KOPT-K1 (cell line): ENCODE measurements around the gene CDCA7.
A peak's percentile ranks its signal among the peaks of the same experiment; 100 is the strongest.
"Not testable (repeated sequence)": the region's sequence is repeated elsewhere in the genome, so short reads cannot be mapped to it uniquely, and the experiment has no call there.

ENCODE experiments used
- H3K27ac ChIP-seq: fragments of 200-600 bp; sonication (generic); 2 replicates; pipeline ENCODE4 v1.5.1; 2016; ENCODE audit warnings: antibody characterized with exemption, mild to moderate bottlenecking, low read depth, low read length; ENCODE audit not compliant: poor library complexity, severe bottlenecking
- H3K36me3 ChIP-seq: fragments of 200-600 bp; sonication (generic); 2 replicates; pipeline ENCODE4 v1.5.1; 2017; ENCODE audit warnings: antibody characterized with exemption, mild to moderate bottlenecking, low read length, moderate library complexity; ENCODE audit not compliant: insufficient read depth
- H3K9me3 ChIP-seq: fragments of 200-600 bp; sonication (generic); 2 replicates; pipeline ENCODE4 v1.5.1; 2017; ENCODE audit warnings: antibody characterized with exemption, low read length, mild to moderate bottlenecking; ENCODE audit not compliant: insufficient read depth, poor library complexity, severe bottlenecking

Gene CDCA7

DNA sequence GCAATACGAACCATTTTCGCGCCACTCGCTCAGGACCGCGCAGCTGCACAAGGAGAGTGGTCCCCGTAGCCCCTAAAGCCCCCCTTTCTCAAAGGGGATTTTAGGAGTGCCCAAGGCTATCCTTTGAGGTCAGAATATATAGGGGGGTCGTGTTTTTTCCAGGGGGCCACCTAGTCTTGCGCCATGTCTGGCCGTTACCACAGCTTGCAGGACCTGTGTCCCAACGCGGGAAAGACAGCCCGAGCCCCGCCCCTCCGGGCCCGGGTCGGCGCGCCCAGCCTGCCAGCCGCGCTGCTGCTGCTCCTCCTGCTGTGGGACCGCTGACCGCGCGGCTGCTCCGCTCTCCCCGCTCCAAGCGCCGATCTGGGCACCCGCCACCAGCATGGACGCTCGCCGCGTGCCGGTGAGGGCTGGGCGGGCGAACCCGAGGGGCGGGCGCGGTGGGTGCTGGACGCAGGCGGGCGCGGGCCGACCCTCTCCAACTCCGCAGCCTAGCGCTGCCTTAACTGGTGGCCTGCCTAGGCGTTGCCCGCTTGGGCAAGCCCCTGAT is at the start of gene CDCA7:
Gene CDCA7, plus strand, starts transcription at position 291 of the 550 bp plus-strand sequence. Its CDS starts 92 bp downstream, at position 383.
- Histone ChIP-seq H3K36me3 (peaks cover 41% of the 10 kb centered on the region), H3K27ac (peak within 1 kb of the TSS; percentile 96), H3K9me3 (no peaks in the 10 kb centered on the region)

DNA sequence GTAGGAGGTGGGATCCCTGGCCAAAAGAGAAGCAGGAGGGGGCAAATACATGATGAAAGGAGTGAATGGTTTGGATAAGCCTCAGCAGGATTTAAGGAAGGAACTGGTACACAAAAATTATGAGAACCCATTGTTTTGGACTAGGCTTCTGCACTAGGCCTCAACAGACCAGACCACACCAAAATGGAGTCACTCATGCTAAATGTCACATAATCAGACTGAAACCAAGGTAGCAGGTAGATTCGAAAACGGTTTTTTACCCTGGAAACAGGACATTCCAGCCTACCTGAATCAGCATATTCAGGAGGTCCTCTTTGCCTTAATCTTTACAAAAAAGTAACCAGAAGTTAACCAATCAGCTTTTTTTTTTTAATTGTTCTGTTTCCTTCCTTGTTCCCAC is 49.4 kb upstream of the CDCA7 start:
- Histone ChIP-seq H3K36me3 (no peaks in the 10 kb centered on the region), H3K27ac (no peak overlapping the region), H3K9me3 (peaks cover 2% of the 10 kb centered on the region)

DNA sequence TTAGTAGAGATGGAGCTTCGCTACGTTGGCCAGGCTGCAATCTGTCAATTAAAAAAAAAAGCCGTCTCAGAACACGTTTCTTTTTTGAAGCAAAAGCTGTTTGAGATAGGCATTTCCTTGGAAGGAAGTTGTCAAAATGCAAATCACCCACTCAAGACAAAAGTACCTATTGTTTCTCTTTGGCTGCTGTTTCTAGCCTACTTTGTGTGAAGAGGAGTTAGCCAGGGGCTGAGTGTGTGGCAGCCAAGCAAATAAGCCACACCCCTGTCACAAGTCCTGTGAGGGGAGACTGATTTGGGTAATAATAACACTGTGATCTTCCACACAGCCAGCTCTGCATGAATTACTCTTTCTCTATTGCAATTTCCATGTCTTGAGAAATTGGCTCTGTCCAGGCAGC is 47.4 kb upstream of the CDCA7 start:
- H3K27ac ChIP-seq = no peak overlapping the region
- no peaks in the 10 kb centered on the region for H3K36me3 ChIP-seq
- H3K9me3 ChIP-seq = no peaks in the 10 kb centered on the region

DNA sequence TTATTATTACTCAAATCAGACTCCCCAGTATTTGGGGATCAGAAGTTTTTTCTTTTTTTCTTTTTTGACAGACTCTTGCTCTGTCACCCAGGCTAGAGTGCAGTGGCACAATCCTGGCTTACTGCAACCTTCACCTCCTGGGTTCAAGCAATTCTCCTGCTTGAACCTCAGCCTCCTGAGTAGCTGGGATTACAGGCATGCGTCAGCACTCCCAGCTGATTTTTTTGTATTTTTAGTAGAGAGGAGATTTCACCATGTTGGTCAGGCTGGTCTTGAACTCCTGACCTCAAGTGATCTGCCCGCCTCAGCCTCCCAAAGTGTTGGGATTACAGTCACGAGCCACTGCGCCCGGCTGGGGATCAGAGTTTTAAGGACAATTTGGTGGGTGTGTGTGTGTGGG is 45.3 kb upstream of the CDCA7 start:
- not testable (repeated sequence) for H3K9me3 ChIP-seq, H3K36me3 ChIP-seq, H3K27ac ChIP-seq

DNA sequence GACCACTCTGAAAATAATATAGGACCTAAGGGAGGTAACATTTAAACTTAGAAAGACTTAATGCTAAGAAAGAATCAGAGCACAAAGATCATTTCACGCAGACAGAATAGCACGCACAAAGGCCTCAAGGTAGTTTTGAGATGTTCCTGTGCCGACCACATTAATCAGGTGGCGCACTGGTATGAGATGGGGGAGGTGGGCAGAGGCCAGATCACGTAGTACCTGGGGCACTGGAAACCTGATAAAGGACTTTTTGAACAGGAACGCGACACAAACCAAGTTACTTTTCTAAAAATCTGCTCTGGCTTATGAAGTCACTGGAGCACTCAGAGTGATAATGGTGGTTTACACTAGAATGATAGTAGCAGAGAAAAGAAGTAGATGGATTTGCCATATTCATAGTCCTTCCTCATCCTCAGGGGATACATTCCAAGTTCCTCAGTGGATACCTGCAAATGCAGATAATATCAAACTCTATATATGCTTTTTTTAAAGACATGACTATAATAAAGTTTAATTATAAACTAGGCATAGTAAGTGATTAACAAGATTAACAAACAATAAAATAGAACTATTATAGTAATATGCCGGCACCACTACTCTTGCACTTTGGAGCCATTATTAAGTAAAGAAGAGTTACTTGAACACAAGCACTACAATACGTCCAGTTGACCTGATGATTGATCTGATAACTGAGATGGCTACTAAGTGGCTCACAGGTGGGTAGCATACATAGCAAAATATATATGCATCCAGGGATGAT is 42.6 kb upstream of the CDCA7 start:
- no peaks in the 10 kb centered on the region for H3K9me3 ChIP-seq
- H3K27ac ChIP-seq = no peak overlapping the region
- no peaks in the 10 kb centered on the region for H3K36me3 ChIP-seq

DNA sequence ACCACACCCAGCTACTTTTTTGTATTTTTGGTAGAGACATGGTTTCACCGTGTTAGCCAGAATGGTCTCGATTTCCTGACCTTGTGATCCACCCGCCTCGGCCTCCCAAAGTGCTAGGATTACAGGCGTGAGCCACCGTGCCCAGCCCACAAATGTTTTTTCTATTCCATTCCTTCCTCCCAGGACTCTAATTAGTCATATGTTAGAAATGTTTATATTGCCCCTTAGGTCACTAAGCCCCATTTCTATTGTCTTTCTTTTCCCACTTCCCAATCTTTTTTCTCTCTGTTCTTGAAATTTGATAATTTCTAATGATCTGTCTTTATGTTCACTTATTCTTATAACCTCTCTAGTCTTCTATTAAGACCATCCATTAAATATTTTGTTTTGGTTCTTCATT is 31.3 kb upstream of the CDCA7 start:
- H3K36me3 ChIP-seq = no peaks in the 10 kb centered on the region
- H3K27ac ChIP-seq = no peak overlapping the region
- peaks cover 29% of the 10 kb centered on the region for H3K9me3 ChIP-seq

DNA sequence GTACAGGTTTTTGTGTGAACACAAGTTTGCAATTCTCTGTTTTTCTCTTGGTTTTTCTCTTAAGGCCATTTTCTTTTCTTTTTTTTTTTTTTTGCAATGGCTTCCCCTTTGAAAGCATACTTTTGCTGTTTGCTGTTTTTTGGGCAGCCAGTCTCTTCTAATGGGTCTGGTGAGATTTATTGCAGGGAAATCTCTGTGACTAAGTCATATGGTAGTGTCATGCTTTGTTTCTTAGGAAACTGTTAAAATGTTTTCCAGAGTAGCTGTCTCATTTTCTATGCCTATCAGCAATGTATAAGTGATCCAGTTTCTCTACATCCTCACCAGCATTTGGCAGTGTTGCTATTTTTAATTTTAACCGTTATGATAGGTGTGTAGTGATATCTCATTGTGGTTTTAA is 27.9 kb upstream of the CDCA7 start:
- H3K9me3 ChIP-seq = peaks cover 44% of the 10 kb centered on the region
- H3K36me3 ChIP-seq = no peaks in the 10 kb centered on the region
- no peak overlapping the region for H3K27ac ChIP-seq

DNA sequence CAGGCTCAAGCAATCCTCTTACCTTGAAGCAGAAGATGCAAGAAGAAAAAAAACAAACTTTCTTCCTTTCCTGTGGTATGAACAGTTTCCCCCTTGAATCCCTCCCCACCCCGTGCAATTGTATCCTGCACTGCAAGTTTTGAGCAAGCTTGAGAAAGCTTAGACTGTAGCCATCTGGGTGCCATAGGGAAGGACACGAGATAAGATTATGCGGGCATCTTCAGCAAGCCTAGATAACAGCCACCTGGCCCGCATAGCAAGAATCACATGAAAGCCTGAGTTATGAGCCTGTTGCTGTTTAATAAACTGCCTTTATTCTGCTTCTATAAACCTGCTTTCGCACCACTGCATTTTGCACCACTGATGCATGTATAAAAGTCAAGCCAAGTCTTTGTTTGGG is 27.3 kb upstream of the CDCA7 start:
- H3K27ac ChIP-seq = no peak overlapping the region
- H3K9me3 ChIP-seq = peaks cover 49% of the 10 kb centered on the region
- no peaks in the 10 kb centered on the region for H3K36me3 ChIP-seq

DNA sequence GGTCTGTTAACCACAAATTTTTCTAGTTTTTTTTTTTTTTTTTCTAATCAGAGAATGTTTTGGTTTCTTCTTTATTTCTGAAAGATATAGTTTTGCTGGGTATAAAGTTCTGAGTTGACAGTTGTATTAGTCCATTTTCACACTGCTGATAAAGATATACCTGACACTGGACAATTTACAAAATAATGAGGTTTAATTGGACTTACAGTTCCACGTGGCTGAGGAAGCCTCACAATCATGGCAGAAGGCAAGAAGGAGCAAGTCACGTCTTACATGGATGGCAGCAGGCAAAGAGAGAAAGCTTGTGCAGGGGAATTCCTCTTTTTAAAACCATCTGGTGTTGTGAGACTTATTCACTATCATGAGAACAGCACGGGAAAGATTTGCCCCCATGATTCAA is 21.7 kb upstream of the CDCA7 start:
- H3K36me3 ChIP-seq, H3K27ac ChIP-seq: not testable (repeated sequence)
- peaks cover 43% of the 10 kb centered on the region for H3K9me3 ChIP-seq

DNA sequence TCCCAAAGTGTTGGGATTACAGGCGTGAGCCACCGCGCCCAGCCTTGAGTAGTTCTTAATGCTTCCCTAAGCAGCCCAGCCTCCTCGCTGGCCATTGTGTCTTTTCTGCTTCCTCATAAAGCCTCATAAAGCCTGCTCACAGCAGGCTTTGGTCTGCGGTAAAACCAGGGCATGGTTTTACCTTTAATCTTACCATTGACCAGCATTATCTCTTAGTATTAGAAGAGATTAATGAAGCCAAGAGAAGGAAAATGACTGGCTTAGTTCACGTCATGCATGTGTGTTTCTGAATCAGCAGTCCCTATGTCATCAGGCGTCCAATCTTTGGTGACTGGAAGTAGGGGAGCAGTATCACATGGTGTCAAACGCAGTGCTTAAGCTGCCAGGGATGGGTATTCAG is 14.9 kb upstream of the CDCA7 start:
- Histone ChIP-seq H3K9me3 (no peaks in the 10 kb centered on the region), H3K36me3 (no peaks in the 10 kb centered on the region), H3K27ac (no peak overlapping the region)

DNA sequence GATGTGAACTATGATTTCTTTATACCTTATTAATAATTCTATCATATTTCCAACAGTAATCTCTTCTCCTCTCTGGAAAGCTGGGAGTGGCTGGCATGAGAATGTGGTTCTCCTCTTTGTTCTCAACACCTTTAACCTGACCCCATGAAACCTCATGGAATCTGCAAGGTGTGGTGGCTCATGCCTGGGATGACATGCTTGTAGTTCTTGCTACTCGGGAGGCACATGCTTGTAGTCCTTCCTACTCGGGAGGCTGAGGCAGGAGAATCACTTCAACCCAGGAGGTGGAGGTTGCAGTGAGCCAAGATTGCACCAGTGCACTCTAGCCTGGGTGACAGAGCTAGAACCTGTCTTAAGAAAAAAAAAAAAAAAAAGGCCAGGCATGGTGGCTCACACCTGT is 10.8 kb upstream of the CDCA7 start:
- Histone ChIP-seq H3K9me3 (peaks cover 17% of the 10 kb centered on the region), H3K27ac (no peak overlapping the region), H3K36me3 (no peaks in the 10 kb centered on the region)

DNA sequence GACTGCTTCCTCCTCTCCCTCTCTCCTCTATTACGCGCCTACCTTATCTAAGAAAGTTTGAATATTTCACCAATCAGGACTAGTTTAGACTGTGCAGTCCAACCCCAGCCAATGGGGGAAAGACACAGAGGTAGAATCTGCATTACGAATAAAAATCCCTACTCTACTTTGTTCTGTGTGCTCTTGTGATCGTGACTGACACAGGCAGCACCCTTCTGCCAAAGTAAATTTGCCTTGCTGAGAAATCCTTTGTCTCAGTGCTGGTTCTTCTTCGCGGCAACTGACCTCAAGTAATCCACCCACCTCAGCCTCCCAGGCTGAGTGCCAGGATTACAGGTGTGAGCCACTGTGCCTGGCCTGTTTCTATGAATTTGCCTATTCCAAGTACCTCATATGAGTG is 8.6 kb upstream of the CDCA7 start:
- Histone ChIP-seq H3K36me3 (no peaks in the 10 kb centered on the region), H3K27ac (no peak overlapping the region), H3K9me3 (peaks cover 17% of the 10 kb centered on the region)

DNA sequence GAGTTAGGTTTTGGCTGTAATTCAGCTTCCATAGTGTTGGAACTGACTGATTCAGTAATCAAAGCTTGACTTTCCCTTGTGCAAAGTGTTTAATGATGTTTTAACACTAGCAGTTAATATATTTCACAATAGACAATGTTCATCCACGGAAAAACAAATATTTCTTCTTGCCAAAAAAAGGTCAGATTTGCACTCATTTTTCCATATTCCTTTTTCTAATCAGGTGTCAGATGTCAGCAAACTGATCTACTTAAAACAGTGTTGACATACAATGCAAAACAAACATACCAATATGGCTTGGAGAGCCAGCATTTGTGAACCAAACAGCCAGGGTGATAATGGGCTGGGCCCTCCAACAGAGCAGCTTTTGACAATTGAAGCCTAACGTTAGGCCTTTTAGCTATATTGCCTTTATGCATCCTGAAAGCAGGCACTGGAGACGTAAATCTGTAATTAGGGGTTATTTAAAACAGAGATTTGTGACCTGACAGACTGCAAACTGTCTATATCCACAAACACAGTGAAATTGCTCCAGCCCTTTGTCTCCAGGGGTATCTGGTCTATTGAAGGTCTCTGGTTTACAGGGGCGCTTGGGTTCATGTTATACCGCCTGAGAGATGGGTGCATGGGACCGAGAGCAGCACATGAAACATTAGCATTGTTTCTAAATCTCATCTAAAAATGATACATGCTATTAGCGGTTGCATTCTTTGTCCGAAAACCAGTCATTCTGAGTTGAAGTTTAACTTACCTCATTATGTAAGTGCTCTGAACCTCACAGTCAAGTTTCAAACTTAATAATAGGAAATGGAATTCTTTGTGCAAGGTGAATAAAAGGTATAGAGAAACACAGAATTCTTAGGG is 7.1 kb upstream of the CDCA7 start:
- no peak overlapping the region for H3K27ac ChIP-seq
- H3K36me3 ChIP-seq = no peaks in the 10 kb centered on the region
- H3K9me3 ChIP-seq = peaks cover 17% of the 10 kb centered on the region

DNA sequence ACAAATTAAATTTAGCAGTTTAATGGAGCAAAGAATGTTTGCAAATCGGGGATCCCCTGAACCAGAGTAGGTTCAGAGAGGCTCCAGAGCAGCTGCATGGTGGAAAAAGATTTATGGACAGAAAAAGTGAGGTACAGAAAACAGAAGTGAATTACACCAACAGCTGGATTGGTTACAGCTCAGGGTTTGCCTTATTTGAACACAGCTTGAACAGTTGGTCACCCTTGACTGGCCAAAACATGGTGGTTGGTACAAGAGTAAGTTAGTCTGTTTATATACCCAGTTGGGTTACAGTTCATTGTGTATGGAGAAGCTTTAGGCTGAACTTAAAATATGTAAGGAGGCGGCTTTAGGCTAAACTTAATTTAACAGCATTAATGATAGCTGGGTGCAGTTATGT is 5.4 kb upstream of the CDCA7 start:
- peaks cover 17% of the 10 kb centered on the region for H3K9me3 ChIP-seq
- no peaks in the 10 kb centered on the region for H3K36me3 ChIP-seq
- no peak overlapping the region for H3K27ac ChIP-seq

DNA sequence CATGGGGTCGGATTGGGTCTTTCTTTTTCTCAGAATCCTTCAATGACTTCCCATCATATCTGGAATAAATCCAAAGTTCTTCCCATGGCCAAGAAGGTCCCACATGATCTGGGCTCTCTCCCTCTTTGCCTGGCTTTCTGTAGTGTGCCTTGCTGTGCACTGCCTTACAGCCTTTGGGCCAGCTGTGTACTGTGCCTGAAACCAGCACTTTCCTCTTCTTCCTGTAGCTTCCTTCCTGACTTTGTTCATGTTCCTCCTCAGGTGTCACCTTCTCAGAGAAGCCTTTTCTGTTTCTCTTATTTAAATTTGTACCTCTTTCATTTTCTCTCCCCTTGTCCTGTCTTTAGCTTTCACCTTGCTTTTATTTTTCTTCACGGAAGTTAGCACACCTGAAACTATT is 4.3 kb upstream of the CDCA7 start:
- no peak overlapping the region for H3K27ac ChIP-seq
- peaks cover 4% of the 10 kb centered on the region; the same call in 1 of the 2 replicates for H3K36me3 ChIP-seq
- H3K9me3 ChIP-seq = peaks cover 15% of the 10 kb centered on the region
